Activated CD8-positive, alpha-beta memory T cell treated with anti-CD3 and anti-CD28 coated beads for 1 hour (primary cell): ENCODE data around the gene CENPB.
"Not testable (repeated sequence)": the region's sequence is repeated elsewhere in the genome, so short reads cannot be mapped to it uniquely, and the experiment has no call there.

Source experiments
- DNase-seq, 2 donors: peaks; one replicate each; pipeline ENCODE4 v3.0.0-alpha.2; 2020; ENCODE audit warnings: low read depth in 1 of 2; ENCODE audit errors: extremely low read depth in 1 of 2

Gene CENPB, protein sequence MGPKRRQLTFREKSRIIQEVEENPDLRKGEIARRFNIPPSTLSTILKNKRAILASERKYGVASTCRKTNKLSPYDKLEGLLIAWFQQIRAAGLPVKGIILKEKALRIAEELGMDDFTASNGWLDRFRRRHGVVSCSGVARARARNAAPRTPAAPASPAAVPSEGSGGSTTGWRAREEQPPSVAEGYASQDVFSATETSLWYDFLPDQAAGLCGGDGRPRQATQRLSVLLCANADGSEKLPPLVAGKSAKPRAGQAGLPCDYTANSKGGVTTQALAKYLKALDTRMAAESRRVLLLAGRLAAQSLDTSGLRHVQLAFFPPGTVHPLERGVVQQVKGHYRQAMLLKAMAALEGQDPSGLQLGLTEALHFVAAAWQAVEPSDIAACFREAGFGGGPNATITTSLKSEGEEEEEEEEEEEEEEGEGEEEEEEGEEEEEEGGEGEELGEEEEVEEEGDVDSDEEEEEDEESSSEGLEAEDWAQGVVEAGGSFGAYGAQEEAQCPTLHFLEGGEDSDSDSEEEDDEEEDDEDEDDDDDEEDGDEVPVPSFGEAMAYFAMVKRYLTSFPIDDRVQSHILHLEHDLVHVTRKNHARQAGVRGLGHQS

DNA sequence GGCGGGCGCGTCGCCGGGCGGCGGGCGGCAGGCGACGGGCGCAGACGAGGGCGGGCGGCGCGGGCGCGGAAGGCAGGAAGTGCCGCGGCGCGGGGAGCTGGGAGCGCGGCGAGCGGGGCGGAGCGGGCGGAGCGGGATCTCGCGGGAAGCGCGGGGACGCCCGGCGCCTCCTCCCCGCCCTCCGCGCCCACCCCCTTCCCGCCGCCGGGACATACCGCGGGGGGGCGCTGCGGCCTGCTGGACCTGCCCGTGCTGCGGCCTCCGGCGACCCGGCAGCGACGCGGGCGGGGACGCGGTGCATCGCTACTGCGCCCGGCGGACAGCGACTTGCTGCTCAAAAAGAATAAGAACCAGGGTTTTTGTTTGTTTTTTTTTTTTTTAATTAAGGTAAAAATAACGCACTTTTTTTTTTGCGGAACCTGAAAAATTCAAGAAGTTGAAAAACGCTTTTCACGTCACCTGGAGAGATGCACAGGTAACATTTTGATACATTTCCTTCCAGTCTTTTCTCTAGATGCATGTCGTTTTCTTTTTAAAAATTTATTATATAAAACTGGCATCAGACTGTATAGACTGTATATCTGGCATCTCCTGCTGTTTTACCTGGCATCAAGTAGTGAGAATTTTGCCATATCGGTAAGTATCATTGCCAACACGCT lies at the start of gene CENPB:
Gene CENPB (minus strand): TSS at position 76 of the 659 bp plus-strand sequence. CDS start 257 bp downstream, outside the sequence.
- DNase-seq: peak in 1 of 2 donors; percentile 88

DNA sequence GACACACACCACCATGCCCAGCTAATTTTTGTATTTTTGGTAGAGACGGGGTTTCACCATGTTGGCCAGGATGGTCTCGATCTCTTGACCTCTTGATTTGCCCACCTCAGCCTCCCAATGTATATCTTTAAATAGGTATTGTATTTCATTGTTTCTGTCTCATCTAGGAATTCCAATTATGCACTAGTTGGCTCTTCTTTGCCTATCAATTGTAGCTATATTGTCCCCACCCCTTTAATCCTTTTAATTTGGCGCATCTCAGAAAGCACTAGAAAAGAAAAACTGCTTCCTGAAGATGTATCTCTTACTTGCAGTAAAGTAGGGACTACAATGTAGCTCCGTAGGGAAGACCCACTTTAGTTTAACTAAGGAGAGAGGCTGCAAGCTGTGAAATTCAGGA lies 49.6 kb upstream of the CENPB start:
- no peak for DNase-seq

DNA sequence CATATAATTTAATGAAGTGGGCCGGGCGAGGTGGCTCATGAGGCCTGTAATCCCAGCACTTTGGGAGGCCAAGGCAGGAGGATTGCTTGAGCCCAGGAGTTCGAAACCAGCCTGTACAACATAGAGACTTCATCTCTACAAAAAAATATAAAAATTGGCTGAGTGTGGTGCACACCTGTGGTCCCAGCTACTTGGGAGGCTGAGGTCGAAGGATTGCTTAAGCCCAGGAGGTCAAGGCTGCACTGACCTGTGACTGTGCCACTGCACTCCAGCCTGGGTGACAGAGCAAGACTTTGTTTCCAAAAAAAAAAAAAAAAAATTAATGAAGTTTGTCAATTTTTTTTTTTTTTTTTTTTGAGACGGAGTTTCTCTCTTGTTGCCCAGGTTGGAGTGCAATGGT lies 43.4 kb upstream of the CENPB start:
- DNase-seq: not testable (repeated sequence)

DNA sequence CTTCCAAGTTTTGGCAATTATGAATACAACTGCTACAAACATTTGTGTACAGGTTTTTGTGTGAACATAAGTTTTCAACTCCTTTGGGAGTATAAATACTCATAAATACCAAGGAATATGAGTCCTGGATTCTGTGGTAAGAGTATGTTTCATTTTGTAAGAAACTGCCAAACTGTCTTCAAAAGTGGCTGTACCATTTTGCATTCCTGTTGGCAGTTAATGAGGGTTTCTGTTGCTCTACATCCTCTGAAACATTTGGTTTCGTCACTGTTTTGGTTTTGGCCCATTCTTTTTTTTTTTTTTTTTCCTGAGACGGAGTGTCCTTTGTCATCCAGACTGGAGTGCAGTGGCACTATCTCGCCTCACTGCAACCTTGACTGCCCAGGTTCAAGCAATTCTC lies 42.3 kb upstream of the CENPB start:
- no peak for DNase-seq

DNA sequence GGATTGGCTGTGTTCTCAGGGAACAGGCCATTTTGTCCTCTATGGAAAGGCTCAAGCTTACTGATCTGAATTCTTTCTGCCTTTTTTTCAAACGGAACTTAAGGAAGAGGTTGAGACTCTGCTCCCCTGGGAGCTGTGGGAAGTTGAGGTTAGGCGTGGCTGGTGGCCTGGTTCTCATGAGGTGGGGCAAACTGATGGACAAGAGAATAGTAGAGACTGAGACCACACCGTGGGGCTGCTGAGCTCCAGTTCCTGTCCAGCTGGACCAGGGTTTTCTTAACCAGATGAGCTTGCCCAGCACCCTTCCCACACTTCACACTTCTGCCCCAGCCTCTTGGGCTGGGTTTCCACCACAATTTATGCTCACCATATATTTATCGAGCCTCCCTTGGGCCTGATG lies 39.9 kb upstream of the CENPB start:
- DNase-seq: no peak

DNA sequence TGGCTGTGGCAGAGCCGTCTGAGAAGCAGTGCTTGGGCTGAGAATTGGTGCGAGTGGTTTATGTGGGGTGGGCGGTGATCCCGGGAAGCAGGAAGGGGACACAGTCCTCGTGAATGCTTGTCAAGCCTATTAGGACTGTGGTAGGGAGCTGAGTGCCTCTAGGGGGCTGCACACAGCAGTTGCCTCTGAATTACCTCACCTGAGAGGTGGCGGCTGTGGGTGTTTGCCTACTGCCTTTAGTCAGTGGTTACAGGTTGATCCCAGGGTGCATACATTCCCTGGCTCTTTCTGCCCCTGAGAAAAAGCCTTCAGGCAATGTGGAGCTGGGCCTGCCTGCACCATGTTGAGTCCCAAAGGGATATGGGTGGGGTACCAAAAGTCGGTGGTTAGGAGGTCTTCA lies 39.0 kb upstream of the CENPB start:
- no peak for DNase-seq

DNA sequence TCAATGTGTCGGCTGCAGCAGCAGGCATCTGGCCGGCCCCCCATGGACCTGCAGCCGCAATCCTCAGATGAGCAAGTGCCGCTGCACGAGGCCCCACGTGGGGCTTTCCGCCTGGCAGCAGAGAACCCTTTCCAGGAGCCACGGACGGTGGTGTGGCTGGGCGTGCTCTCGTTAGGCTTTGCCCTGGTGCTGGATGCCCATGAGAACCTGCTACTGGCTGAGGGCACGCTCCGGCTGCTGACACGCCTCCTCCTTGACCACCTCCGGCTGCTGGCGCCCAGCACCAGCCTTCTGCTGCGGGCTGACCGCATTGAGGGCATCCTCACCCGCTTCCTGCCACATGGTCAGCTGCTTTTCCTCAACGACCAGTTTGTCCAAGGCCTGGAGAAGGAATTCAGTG lies 37.3 kb upstream of the CENPB start:
- no peak for DNase-seq

DNA sequence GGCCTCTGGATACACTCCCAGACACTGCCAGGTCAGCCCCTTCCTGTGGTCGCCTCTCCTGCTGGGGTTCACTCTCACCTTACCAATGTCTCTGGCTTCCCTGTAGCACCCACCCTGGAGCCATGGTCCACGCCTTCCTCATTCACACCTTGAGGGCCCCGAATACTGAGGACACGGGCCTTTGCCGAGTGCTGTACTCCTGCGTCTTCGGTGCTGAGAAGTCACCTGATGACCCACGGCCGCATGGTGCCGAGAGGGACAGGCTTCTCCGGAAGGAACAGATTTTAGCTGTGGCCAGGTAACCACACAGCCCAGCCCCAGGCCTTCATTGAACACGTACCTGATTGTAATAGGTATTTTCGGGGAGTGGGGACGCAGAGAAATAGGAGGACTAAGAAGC lies 35.5 kb upstream of the CENPB start:
- DNase-seq: no peak

DNA sequence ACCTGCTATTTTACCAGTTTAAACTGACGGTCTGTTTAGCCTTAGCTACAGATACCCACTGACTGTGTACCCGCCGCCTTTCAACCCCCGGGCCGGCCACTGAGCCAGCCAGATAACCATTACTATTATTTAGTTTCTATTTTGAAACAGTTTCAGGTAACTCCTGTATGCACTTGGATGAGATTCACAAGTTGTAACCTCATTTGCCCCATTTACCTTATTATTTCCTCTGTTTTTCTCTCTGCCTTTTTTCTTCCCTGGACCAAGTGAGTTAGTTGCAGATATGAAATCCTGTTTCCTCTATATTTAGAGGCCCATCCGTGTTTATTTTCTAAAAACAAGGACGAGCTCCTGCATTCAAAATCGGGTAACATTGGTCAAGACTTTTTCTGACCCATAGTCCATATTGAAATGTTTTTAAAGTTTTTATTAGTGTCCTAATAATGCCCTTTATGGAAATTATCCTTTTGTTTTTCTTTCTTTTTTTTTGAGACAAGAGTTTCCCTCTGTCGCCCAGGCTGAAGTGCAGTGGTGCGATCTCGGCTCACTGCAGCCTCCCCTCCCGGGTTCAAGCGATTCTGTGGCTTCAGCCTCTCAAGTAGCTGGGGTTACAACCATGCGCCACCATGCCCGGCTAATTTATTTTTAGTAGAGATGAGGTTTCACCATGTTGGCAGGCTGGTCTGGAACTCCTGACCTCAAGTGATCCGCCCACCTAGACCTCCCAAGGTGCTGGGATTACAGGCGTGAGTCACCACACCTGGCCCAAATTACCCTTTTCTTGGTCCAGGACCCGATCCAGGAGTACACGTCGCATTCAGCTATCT lies 34.6 kb upstream of the CENPB start:
- no peak for DNase-seq

DNA sequence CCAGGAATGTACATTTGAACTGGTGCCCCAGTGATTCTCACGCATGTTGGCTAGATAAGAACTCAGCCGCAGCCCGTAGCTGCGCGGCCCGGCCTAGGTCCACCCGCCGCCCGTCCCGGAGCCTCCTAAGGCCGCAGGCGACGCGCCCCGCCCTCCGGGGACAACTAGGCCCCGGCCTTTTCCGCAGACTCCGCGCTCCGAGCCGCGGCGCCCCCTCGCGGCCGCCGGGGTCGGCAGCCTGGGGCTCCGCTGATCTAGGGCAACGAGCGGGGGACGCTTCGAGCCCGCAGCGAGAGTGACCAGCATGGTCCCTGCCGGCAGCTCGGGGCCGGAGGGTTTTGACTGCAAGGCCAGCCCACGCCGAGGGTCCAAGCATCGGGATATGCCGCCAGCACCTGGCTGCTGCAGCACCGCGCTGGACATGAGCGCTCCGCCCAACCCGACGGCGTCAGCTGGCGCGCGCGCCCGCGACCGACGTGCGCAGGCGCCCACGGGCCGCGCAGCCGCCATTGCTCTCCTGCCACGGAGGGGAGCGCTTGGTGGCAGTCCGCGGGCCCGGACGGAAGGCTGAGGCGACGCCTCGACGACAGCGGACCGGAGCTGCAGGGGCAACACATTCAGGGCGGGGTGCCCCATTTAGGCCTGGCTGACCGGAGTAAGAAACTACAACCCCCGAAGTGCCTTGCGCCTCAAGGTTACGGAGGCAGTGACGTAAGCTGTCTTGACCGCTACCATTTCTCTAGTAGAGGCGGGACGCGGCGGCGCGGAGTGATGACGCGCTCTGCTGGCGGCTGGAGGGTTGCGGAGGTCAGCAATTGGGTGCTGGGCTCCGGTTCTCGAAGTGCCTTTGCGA lies 33.7 kb upstream of the CENPB start, which contains the start of gene AP5S1:
Gene AP5S1 (plus strand): TSS at position 500 of the 853 bp plus-strand sequence. CDS start 1,571 bp downstream, outside the sequence.
- DNase-seq: peak; percentile 82 to 83

DNA sequence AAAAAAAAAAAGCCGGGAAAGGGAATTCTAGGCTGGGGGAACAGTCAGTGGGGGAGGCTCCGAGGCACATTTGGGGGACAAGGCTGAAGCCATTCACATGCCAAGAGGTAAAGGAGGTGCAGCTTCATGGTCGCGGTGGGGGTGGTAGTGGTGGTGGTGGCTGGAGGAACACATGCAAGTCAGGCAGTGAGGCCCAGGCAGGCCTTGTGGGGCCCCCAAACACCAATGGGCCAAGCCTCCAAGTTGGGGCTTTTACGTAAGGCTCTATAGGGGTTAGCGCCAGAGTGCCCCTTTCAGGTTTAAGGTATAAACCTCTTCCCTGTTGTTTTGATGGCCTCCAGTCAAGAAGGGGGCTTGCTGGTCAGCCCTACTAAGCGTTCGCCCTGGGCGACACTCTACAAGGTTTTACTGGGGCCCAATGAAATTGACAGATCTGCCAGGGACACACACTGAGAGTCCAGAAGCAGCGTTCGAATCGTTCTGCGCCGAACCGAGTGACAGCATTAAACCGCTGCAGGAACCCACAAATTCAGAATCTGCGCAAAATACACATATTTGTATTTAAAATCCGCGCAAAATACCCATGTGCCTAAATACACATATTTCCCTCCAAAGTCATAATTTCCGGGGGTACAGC lies 33.0 kb upstream of the CENPB start:
- no peak for DNase-seq

DNA sequence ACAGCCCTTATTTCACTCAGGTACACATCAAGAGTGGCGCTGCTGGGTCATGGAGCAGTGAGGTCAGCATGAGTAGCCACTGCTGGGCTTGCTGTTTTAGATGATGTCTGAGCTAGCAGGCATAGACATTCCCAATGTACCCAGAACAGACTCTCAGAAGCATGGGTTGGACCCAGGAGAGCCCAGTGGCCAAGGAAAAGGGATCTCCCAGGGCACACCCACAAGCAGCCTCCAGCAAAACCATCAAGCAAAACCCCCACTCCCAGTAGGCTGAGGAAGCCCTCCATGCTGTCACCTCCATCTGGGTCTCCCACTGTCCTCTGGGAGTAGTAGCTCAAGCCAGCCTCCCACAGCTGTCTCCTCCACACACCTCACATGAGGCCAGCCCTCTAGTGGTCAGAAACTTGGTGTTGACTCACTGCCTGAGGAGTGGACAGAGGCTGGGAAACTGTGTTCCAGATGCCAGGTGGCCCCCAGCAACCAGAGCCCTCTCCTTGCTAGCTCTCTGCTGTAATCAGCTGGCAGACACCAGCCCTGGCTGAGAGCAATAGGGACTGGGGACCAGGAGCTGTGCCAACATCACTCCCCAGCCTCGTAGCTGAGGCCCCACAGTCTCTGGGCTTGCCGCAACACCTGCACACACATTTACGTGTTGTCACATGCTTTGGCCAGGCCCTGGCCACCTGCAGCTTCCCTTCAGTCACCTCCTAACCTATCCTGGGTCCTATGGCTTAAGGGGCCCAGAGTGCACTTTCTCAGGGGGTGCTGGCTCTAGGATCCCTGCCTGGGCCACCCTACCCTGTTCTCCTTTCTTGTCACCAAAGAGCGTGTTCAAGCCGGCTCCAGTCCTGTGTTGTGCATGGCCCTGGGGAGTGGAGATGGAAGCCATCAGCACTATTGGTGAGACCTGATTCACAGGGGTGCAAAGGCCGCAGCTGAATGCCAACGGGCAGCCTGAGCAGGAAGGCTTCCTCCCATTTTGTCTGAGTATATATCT lies 31.9 kb upstream of the CENPB start:
- no peak for DNase-seq

DNA sequence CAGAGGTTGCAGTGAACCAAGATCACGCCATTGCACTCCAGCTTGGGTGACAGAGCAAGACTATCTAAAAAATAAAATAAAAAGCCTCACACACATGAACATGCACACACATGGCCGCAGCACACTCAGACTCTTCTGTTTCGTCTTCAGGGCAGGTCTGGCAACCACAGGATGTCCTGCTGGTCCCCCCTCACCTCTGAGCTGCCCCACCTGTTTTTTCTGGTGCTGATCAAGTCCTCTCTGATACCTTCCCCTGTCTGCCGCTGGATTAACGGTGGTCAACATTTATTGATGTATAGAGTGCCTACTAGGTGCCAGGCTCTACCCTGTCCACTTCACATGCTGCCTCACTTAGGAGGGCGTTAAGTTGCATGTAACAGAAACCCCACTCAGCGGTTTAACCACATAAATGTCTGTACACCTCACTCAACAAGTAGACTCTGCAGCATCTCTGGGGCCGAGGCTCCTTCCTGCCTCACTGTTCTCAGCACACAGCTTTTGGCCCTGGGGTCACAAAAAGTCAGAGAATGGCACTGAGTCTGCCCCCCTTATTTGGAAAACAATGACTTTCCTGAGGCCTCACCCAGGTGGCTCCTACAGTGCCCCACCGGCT lies 29.3 kb upstream of the CENPB start:
- DNase-seq: no peak

DNA sequence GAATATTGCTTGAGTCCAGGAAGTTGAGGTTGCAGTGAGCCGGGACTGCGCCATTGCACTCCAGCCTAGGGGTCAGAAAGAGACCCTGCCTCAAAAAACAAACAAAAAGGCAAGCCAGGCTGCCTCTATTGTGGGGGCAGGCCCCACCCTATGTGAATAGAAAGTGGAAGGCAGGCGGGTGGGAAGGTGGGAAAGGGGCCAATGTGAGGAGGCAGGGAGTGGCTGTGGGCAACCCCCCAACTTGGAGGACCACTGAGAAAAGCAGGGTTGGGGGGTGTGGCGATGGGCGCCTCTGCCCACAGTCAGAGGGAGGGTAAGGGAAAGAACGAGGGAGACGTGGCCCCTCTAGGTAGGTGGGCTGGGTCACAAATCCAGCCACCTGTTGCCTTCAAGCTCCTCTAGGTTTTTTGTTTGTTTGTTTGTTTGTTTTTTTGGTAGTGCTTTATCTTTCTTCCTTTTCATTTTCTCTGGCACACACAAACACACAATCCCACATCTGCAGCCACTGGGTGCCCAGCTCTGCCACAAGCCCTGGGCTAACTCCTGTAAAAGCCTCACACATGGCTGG lies 28.5 kb upstream of the CENPB start:
- DNase-seq: no peak

DNA sequence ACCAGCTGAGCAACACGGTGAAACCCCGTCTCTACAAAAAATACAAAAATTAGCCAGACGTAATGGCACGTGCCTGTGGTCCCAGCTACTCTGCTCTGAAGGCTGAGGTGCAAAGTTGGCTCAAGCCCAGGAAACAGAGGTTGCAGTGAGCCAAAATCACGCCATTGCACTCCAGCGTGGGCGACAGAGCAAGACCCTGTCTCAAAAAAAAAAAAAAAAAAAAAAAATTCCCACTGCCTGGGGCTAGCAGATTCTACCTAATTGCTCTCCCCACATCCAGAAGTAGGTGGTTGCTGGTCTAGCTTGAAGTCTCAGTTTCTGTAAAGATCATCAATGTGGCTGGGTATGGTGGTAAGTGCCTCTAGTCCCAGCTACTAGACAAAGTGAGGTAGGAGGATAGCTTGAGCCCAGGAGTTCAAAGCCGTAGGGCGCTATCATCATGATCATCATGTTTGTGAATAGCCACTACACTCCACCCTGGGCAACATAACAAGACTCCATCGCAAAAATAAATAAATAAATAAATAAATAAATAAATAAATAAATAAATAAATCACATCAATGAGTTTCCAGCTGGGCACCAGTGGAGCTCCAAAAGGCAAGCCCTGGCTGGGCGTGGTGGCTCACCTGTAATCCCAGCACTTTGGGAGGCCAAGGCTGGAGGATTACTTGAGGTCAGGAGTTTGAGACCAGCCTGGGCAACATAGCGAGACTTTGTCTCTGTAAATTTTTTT lies 27.5 kb upstream of the CENPB start:
- no peak for DNase-seq

DNA sequence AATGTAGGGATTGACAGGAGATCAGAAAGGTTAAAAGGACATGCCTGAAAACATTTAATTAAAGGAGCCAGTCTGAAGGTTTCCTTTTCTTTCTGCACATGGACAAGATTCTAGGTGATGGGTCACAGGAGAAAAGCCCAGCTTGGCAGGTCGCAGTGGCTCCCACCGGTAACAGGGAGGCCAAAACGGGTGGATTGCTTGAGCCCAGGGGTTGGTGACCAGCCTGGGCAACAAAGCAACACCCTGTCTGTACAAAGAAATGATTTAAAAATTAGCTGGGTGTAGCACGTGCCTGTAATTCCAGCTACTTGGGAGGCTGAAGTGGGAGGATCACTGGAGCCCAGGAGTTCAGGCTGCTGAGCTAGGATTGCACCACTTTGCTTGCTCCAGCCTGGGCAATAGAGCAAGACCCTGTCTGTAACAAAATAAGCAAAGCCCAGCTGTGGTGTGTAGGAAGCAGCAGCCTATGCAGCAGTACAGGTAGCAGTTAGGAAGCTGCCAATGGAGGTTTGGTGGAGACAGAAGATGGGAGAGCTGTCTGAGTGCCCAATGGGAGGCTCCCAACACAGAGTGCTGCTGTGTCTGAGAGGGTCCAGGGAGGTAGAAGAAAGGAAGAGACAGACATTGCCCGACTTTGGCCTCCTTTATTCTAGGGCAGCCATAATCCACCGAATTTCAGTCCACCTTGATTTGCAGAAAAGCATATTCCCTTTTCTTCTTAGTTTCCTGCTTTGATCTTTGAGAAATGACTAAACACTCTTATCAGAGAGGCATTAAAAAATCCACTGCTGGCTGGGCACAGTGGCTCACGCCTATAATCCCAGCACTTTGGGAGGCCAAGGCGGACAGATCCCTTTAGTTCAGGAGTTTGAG lies 26.7 kb upstream of the CENPB start:
- no peak for DNase-seq
